Stomach (tissue), 4 donors: Measurements from ENCODE around the gene KCNIP2.

Experiments used
- CTCF ChIP-seq, 7 experiments: fragments of 450-650 bp in 4 of 7; fragments of 200-600 bp in 3 of 7; sonication (generic) in 3 of 7; IDR thresholded peaks; one replicate each; pipeline ENCODE4 v1.5.1; 2016 to 2019; ENCODE audit warnings: antibody characterized with exemption in 7 of 7, control low read depth in 2 of 7, mild to moderate bottlenecking in 1 of 7
- POLR2A ChIP-seq, 4 donors: fragments of 450-650 bp; IDR thresholded peaks; one replicate each; pipeline ENCODE4 v1.6.1; 2016; ENCODE audit warnings: antibody characterized with exemption in 4 of 4, control low read depth in 2 of 4, mild to moderate bottlenecking in 1 of 4, moderate library complexity in 1 of 4
- POLR2AphosphoS5 ChIP-seq, 3 donors: sonication (generic); formaldehyde crosslinking; IDR thresholded peaks; one replicate each; pipeline ENCODE4 v1.6.1; 2016; ENCODE audit warnings: antibody characterized with exemption in 3 of 3

GRCh38 chr10:101843032-101844021 is at the start of gene KCNIP2:
- TF ChIP-seq CTCF (IDR thresholded peaks at IDR 0.05) (peak in 3 of 7 experiments; percentile 14 to 38 (median 33)), POLR2A (IDR thresholded peaks at IDR 0.05) (no peak), POLR2AphosphoS5 (IDR thresholded peaks at IDR 0.05) (no peak)
